ENCODE data around the gene KLHL29. TPM values are rescaled to one million over a fixed set of nuclear protein-coding genes. Genes with fewer than 3 reads are reported as not detected.
A peak's percentile ranks its signal among the peaks of the same experiment; 100 is the strongest.

Gene KLHL29
- total and polyA plus RNA-seq, 2 of the 13 experiments (the other 11 are each of a cell fraction or from before 2014, with no cell fraction given), result 0.01 TPM; not detected in 1

DNA sequence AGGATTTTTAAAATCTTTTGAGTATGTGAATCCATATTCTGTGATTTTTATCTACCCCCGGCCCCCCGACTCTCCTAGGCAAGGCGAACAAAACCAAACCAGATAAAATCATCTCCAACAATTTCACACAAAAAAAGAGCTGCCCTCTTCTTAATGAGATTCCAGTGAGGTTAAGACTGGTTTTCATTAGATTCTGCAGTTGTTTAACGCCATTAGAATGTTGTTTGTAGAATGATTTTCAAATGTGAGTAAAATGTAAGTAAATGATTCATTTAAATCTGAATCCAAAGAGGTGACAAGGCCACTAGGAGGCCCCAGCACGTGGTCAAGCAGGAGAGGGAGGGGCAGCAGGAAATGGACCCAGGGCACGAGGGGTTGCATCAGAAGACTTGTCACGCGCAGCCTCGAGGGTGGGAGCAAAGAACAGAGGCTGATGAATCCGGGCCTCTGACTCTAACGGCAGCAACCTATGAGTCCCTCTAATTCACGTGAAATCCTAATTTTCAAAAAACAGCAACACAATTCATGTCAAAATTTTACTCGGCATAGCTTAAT lies 24.3 kb upstream of the KLHL29 start (continued):
- TF ChIP-seq FOSL2 (CRISPR knock-in tag; IDR thresholded peaks at IDR 0.05) (peak; percentile 78), KLF13 (CRISPR knock-in tag; IDR thresholded peaks at IDR 0.05) (no peak), ZBTB3 (CRISPR knock-in tag; IDR thresholded peaks at IDR 0.05; ENCODE audit: borderline replicate concordance, low read depth) (no peak), RXRB (CRISPR knock-in tag; IDR thresholded peaks at IDR 0.05; ENCODE audit: borderline replicate concordance) (0 out of 2 replicates have a peak, but pooled peaks have one; percentile 38), PHB2 (IDR thresholded peaks at IDR 0.05; ENCODE audit: partially characterized antibody) (no peak), BCLAF1 (IDR thresholded peaks at IDR 0.05) (no peak), ZSCAN20 (CRISPR knock-in tag; IDR thresholded peaks at IDR 0.05; ENCODE audit: borderline replicate concordance) (no peak), ZNF329 (CRISPR knock-in tag; IDR thresholded peaks at IDR 0.05; ENCODE audit: low read depth) (peak; percentile 49; the same call in 1 of the 2 replicates), ZNF788 (CRISPR knock-in tag; IDR thresholded peaks at IDR 0.05; ENCODE audit: borderline replicate concordance) (peak; percentile 52; the same call in 1 of the 2 replicates), ETV5 (CRISPR knock-in tag; IDR thresholded peaks at IDR 0.05; ENCODE audit: borderline replicate concordance) (peak; percentile 52), SRSF4 (IDR thresholded peaks at IDR 0.05; ENCODE audit: low read depth, low read length, poor library complexity, severe bottlenecking) (no peak), GATAD2A (CRISPR knock-in tag; IDR thresholded peaks at IDR 0.05) (no peak; the same call in 1 of the 2 replicates), ZNF709 (CRISPR knock-in tag; IDR thresholded peaks at IDR 0.05) (0 out of 2 replicates have a peak, but pooled peaks have one; percentile 47), SP4 (CRISPR knock-in tag; IDR thresholded peaks at IDR 0.05) (no peak), XBP1 (CRISPR knock-in tag; IDR thresholded peaks at IDR 0.05) (no peak), SAP130 (CRISPR knock-in tag; IDR thresholded peaks at IDR 0.05; ENCODE audit: low read depth) (peak; percentile 41), MAZ (IDR thresholded peaks at IDR 0.05; ENCODE audit: borderline replicate concordance, low read depth, low read length) (0 out of 2 replicates have a peak, but pooled peaks have one; percentile 14), MAZ (CRISPR knock-in tag; IDR thresholded peaks at IDR 0.05; ENCODE audit: low read depth) (no peak), RARA (CRISPR knock-in tag; IDR thresholded peaks at IDR 0.05) (peak; percentile 51; the same call in 1 of the 2 replicates), TRIM22 (IDR thresholded peaks at IDR 0.05) (no peak), GABPA (IDR thresholded peaks at IDR 0.05; ENCODE audit: low read depth, low read length) (no peak), GABPA (CRISPR knock-in tag; IDR thresholded peaks at IDR 0.05; ENCODE audit: low read depth) (peak; percentile 80), SP1 (IDR thresholded peaks at IDR 0.05) (no peak), SP1 (CRISPR knock-in tag; IDR thresholded peaks at IDR 0.05) (no peak), CBX5 (CRISPR knock-in tag; IDR thresholded peaks at IDR 0.05; ENCODE audit: borderline replicate concordance) (peak; percentile 82), MBNL3 (CRISPR knock-in tag; conservative IDR thresholded peaks at IDR 0.05) (no peak)
- TF ChIP-seq, protein P1, sequence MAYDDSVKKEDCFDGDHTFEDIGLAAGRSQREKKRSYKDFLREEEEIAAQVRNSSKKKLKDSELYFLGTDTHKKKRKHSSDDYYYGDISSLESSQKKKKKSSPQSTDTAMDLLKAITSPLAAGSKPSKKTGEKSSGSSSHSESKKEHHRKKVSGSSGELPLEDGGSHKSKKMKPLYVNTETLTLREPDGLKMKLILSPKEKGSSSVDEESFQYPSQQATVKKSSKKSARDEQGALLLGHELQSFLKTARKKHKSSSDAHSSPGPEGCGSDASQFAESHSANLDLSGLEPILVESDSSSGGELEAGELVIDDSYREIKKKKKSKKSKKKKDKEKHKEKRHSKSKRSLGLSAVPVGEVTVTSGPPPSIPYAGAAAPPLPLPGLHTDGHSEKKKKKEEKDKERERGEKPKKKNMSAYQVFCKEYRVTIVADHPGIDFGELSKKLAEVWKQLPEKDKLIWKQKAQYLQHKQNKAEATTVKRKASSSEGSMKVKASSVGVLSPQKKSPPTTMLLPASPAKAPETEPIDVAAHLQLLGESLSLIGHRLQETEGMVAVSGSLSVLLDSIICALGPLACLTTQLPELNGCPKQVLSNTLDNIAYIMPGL (CRISPR knock-in tag; IDR thresholded peaks at IDR 0.05; ENCODE audit: borderline replicate concordance in 1 of 2, low read depth in 1 of 2), result no peak

Measured in HepG2 (cell line).